ENCODE results near the gene ZNF524. TPM values are rescaled to one million over a fixed set of nuclear protein-coding genes. Genes with fewer than 3 reads are reported as not detected.
A peak's percentile ranks its signal among the peaks of the same experiment; 100 is the strongest.

ZNF524 gene
- total and polyA plus RNA-seq, 12 donors, result 7.9 to 39.4 (median 14.1) TPM

- peak overlapping the region in 9 of 10 donors; percentile 83 to 92 (median 89) for H3K27ac ChIP-seq
- ATAC-seq (no peak), DNase-seq (no peak)
- H3K4me3 ChIP-seq, result peak overlapping the region; percentile 77 to 98 (median 88)
- WGBS, 2 donors, result 38 to 39% methylated on average over 14 of the region's 14 CpGs
- TF ChIP-seq CTCF (IDR thresholded peaks at IDR 0.05), result no peak
- intact Hi-C loops (cut with DNase I), result no loop called here
- H3K4me1 ChIP-seq, result peaks cover 19 to 58% (median 43%) of the 10 kb centered on the region in 9 donors
- no peaks in the 10 kb centered on the region for H3K9me3 ChIP-seq
- no peaks in the 10 kb centered on the region for H3K27me3 ChIP-seq
- peaks cover 0 to 27% (median 8%) of the 10 kb centered on the region in 9 donors for H3K36me3 ChIP-seq
These were observed 47.0 kb downstream of the ZNF524 start for GRCh38 chr19:55646889-55647731.

DNA sequence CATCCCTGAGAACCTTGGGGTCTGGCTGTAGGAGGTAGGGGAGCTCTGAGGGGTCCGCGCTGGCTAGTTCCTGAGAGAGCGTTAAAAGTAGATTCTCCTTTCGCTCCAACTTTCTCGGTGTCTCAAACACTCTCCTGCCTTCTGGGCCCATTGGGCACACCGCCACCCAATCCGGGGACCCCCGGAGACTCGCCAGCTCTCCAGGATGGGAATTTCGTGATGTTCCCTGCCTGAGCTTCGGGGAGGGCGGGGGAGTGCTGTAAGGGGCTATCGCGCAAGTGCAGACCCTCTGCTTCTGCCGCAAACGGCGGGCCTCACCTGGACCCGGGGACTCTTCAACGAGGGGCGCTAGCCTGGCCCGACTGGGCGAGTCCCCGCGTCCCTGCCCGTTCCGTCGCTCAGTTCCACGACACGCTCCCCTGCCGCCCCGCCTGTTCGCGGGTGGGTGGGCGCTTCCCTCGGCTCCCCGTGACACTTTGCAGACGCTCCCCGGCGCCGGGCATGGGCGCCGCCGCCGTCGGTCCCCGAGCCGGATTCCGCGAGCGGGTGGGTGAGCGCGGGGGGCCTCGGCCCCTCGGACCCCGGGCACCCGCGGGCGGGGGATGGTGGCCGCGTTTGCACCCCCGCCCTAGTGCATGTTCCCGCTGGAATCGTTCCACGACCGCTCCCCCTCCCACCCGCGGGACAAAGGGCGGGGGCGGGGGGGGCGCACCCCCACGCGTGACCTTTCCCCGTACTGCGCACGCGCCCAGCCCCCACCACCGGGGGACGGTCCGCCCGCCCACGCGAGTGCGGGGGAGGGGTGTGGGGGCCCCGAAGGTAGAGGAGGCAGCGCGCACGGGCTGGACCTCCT is 47.9 kb downstream of the ZNF524 start, which contains the start of gene CCDC106:
Gene CCDC106, plus strand, starts transcription at position 481 of the 853 bp plus-strand sequence. CDS start 835 bp downstream, outside the sequence.
- ATAC-seq (peak; percentile 46 to 69 (median 59)), DNase-seq (peak; percentile 71 to 79)
- H3K27ac ChIP-seq, result peak within 1 kb of the TSS; percentile 70 to 92 (median 88)
- H3K36me3 ChIP-seq, result peaks cover 0 to 32% (median 8%) of the 10 kb centered on the region in 9 donors
- intact Hi-C loops (cut with DNase I), result no loop called here
- H3K27me3 ChIP-seq, result no peaks in the 10 kb centered on the region
- peak within 1 kb of the TSS; percentile 77 to 98 (median 88) for H3K4me3 ChIP-seq
- no peaks in the 10 kb centered on the region for H3K9me3 ChIP-seq
- WGBS, 2 donors, result 1% methylated on average over 75 to 86 of the region's 87 CpGs
- H3K4me1 ChIP-seq, result peaks cover 14 to 54% (median 40%) of the 10 kb centered on the region in 9 donors
- no peak for TF ChIP-seq CTCF (IDR thresholded peaks at IDR 0.05)

GRCh38 chr19:55648585-55649267 is 48.6 kb downstream of the ZNF524 start:
- Histone ChIP-seq H3K36me3 (peaks cover 0 to 32% (median 8%) of the 10 kb centered on the region in 9 donors), H3K27ac (peak overlapping the region; percentile 70 to 92 (median 88)), H3K4me1 (peaks cover 14 to 56% (median 41%) of the 10 kb centered on the region in 9 donors), H3K4me3 (peak overlapping the region; percentile 77 to 98 (median 88)), H3K9me3 (no peaks in the 10 kb centered on the region), H3K27me3 (no peaks in the 10 kb centered on the region)
- intact Hi-C loops (cut with DNase I), result no loop called here
- 25 to 28% methylated on average over 25 of the region's 25 CpGs for WGBS, 2 donors
- DNase-seq (no peak), ATAC-seq (no peak)
- TF ChIP-seq CTCF (IDR thresholded peaks at IDR 0.05), result no peak

Measured in heart right ventricle (tissue), 16 donors.